Natural killer cell (primary cell): ENCODE data around the gene COG7. TPM values are rescaled to one million over a fixed set of nuclear protein-coding genes. Genes with fewer than 3 reads are reported as not detected.

Experiments used
- ATAC-seq, 3 donors: fragments of 150-1000 bp in 2 of 3; fragments of 200-7000 bp in 1 of 3; cut with Tn5 transposase; 1 replicate in 1 of 3; 2 replicates in 2 of 3; pipeline ENCODE4 v1.10.0; 2021; ENCODE audit warnings: mild to moderate bottlenecking in 2 of 3, moderate library complexity in 2 of 3
- DNase-seq, 2 donors: peaks; one replicate each; pipeline versions ENCODE4 v3.0.0 to v3.0.0-alpha.2; 2013 to 2021; ENCODE audit warnings: mixed read lengths in 1 of 2
- H3K27ac ChIP-seq: one replicate; pipeline ENCODE4 v1.5.1; 2013; ENCODE audit warnings: mild to moderate bottlenecking, low read length
- H3K27me3 ChIP-seq: one replicate; pipeline ENCODE4 v1.6.1; 2013; ENCODE audit warnings: low read length; ENCODE audit not compliant: control insufficient read depth, insufficient read depth
- H3K36me3 ChIP-seq: one replicate; pipeline ENCODE4 v1.6.1; 2013; ENCODE audit warnings: low read length; ENCODE audit not compliant: control insufficient read depth, insufficient read depth
- H3K4me1 ChIP-seq: one replicate; pipeline ENCODE4 v1.6.1; 2013; ENCODE audit warnings: low read length; ENCODE audit not compliant: control insufficient read depth, insufficient read depth
- H3K4me3 ChIP-seq: one replicate; pipeline ENCODE4 v1.5.1; 2013; ENCODE audit warnings: low read length
- H3K9me3 ChIP-seq: one replicate; pipeline ENCODE4 v1.6.1; 2013; ENCODE audit warnings: low read length; ENCODE audit not compliant: control insufficient read depth, insufficient read depth
- H3K27ac Mint-ChIP-seq, 2 donors: one replicate each; pipeline ENCODE4 v1.8.0; 2022; ENCODE audit warnings: mild to moderate bottlenecking in 2 of 2, mixed read lengths in 2 of 2, moderate library complexity in 1 of 2
- H3K27me3 Mint-ChIP-seq, 2 donors: one replicate each; pipeline ENCODE4 v1.8.0; 2022; ENCODE audit warnings: low read depth in 2 of 2, mixed read lengths in 2 of 2
- H3K36me3 Mint-ChIP-seq: one replicate; pipeline ENCODE4 v1.8.0; 2022; ENCODE audit warnings: mixed read lengths
- H3K4me1 Mint-ChIP-seq, 2 donors: one replicate each; pipeline ENCODE4 v1.8.0; 2022; ENCODE audit warnings: mixed read lengths in 2 of 2
- H3K4me3 Mint-ChIP-seq: one replicate; pipeline ENCODE4 v1.8.0; 2022; ENCODE audit warnings: mild to moderate bottlenecking, moderate library complexity, mixed read lengths
- H3K9me3 Mint-ChIP-seq, 2 donors: one replicate each; pipeline ENCODE4 v1.8.0; 2022; ENCODE audit warnings: mixed read lengths in 2 of 2
- WGBS: methylation state at CpG from one replicate; pipeline ENCODE4 v1.1.7; 2013; ENCODE audit warnings: missing lambda C conversion rate; ENCODE audit not compliant: insufficient coverage; 5-methylcytosine and 5-hydroxymethylcytosine counted together
- intact Hi-C: fragments of 100-400 bp; cut with micrococcal nuclease; formaldehyde crosslinking; loops from one replicate; pipeline ENCODE4 v1.14.2; 2022
- total RNA-seq, 4 donors: library from RNA; stranded (reverse); fragments of 120-200 nt in 1 of 4; gene quantifications; one replicate each; pipeline versions ENCODE4 v1.2.3 to v1.2.4, GENCODE V29; 2013 to 2022
- TF ChIP-seq, protein P1 (sequence below): fragments of 200-600 bp; IDR thresholded peaks from one replicate; pipeline ENCODE4 v1.8.0; 2022; ENCODE audit warnings: antibody characterized with exemption

Gene COG7
- total RNA-seq, 3 donors from 2014 or later (not counting 1 experiment from before 2014, with no cell fraction given): 18.4 to 26.6 (median 20.3) TPM

DNA sequence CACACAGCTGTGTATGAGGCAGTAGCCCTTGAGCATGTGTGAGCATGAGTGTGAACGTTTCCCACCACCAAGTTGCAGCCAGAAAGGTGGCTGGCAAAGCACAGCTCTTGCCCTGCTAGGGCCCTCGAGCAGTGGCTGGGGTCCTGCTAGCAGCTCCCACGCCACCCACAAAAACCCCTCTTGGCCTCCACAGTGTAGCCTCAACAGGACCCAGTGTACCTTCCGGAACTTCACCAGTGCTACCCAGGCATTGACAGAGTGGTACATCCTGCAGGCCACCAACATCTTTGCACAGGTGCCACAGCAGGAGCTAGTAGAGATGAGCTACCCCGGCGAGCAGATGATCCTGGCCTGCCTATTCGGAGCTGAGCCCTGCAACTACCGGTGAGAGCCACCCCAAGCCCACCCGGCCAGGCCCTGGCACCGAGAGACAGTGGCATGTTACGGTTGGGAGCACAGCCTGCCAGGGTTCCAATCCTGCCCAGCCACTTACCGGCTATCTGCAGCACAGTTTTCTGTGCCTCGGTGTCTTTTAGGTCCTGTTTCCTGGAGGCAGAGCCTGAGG, 97.8 kb downstream of the COG7 start:
- Histone ChIP-seq H3K27ac (no peak overlapping the region), H3K9me3 (no peaks in the 10 kb centered on the region), H3K27me3 (no peaks in the 10 kb centered on the region), H3K4me3 (no peak overlapping the region), H3K4me1 (no peaks in the 10 kb centered on the region), H3K36me3 (no peaks in the 10 kb centered on the region)
- WGBS: 86% methylated on average over 13 of the region's 13 CpGs
- no peak for DNase-seq
- no peak for ATAC-seq
- TF ChIP-seq, protein P1, sequence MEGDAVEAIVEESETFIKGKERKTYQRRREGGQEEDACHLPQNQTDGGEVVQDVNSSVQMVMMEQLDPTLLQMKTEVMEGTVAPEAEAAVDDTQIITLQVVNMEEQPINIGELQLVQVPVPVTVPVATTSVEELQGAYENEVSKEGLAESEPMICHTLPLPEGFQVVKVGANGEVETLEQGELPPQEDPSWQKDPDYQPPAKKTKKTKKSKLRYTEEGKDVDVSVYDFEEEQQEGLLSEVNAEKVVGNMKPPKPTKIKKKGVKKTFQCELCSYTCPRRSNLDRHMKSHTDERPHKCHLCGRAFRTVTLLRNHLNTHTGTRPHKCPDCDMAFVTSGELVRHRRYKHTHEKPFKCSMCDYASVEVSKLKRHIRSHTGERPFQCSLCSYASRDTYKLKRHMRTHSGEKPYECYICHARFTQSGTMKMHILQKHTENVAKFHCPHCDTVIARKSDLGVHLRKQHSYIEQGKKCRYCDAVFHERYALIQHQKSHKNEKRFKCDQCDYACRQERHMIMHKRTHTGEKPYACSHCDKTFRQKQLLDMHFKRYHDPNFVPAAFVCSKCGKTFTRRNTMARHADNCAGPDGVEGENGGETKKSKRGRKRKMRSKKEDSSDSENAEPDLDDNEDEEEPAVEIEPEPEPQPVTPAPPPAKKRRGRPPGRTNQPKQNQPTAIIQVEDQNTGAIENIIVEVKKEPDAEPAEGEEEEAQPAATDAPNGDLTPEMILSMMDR: no peak
- H3K9me3 Mint-ChIP-seq: no peaks in the 10 kb centered on the region
- no peak overlapping the region for H3K27ac Mint-ChIP-seq
- H3K27me3 Mint-ChIP-seq: no peaks in the 10 kb centered on the region
- no peak overlapping the region for H3K4me3 Mint-ChIP-seq
- intact Hi-C loops: no loop called here
- no peaks in the 10 kb centered on the region for H3K4me1 Mint-ChIP-seq
- no peaks in the 10 kb centered on the region for H3K36me3 Mint-ChIP-seq

DNA sequence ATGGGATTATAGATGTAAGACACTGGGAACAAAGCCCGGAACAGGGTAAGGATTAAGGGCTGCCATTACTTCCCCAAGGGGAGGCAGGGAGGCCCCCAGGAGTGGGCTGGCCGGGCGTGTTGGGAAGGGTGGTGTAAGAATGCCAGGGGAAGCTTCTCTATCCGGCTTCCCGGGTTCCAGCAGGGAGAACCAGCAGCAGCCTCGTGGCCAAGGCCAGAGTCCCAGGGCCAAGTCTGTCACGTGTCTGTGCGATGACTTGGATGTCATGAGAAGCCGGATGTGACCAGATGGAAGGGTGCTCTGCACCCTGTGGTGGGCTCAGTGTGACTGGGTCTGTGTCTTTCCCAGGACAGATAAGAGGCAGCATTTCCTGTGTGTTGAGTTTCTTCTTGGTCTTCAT, 98.7 kb downstream of the COG7 start:
- H3K4me3 ChIP-seq: no peak overlapping the region
- Mint-ChIP-seq H3K9me3 (no peaks in the 10 kb centered on the region), H3K4me1 (no peaks in the 10 kb centered on the region), H3K4me3 (no peak overlapping the region), H3K27me3 (no peaks in the 10 kb centered on the region), H3K27ac (no peak overlapping the region), H3K36me3 (no peaks in the 10 kb centered on the region)
- H3K4me1 ChIP-seq: no peaks in the 10 kb centered on the region
- H3K27ac ChIP-seq: no peak overlapping the region
- no peaks in the 10 kb centered on the region for H3K9me3 ChIP-seq
- ATAC-seq: no peak
- DNase-seq: no peak
- no peaks in the 10 kb centered on the region for H3K27me3 ChIP-seq
- intact Hi-C loops: no loop called here
- 89% methylated on average over 9 of the region's 9 CpGs for WGBS
- no peaks in the 10 kb centered on the region for H3K36me3 ChIP-seq
- TF ChIP-seq, protein P1: no peak

DNA sequence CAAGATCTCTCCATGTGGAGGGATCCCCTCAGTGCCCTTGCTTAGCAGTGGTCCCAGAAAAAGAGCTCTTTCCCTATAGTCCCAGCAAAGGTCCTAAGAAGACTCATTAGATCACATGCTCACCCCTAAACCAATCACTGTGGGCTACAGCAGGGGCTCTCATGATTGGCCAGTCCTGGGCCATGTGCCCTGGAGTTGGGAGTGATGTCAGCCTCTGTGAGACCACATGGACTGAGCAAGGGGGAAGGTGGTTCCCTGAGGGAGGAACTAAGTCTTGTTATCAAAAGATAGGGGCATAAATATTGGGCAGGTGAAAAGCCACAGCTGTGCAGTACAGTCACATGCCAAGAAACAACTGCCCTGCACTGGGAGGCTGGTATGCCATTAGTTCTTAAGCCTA, 99.5 kb downstream of the COG7 start:
- DNase-seq (no peak), ATAC-seq (no peak)
- Mint-ChIP-seq H3K36me3 (no peaks in the 10 kb centered on the region), H3K27me3 (peaks cover 0 to 3% of the 10 kb centered on the region in 2 donors), H3K4me3 (no peak overlapping the region), H3K9me3 (no peaks in the 10 kb centered on the region), H3K27ac (no peak overlapping the region), H3K4me1 (no peaks in the 10 kb centered on the region)
- H3K4me3 ChIP-seq: no peak overlapping the region
- H3K9me3 ChIP-seq: no peaks in the 10 kb centered on the region
- TF ChIP-seq, protein P1: no peak
- no peak overlapping the region for H3K27ac ChIP-seq
- intact Hi-C loops: no loop called here
- H3K36me3 ChIP-seq: no peaks in the 10 kb centered on the region
- no peaks in the 10 kb centered on the region for H3K4me1 ChIP-seq
- no peaks in the 10 kb centered on the region for H3K27me3 ChIP-seq

DNA sequence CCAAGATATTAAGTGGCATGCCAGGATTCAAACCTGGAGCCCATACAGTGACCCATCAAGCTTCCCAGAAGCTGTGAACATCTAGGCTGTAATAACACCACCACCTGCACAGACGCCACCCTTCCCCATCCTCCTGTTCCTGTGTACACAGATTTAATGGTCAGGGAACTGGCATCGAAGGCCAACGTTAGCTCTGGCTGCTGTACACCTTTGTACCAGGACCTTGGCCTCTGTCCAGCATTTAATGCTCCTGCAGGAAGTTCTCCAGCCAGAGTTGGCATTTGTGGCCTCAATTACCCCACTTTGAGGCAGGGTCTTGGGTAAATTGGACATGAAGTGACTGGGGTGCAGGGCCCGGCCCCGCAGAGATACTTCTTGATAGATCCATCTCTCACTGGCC, 101.6 kb downstream of the COG7 start:
- Mint-ChIP-seq H3K36me3 (no peaks in the 10 kb centered on the region), H3K27ac (no peak overlapping the region), H3K9me3 (no peaks in the 10 kb centered on the region), H3K4me3 (no peak overlapping the region), H3K4me1 (no peaks in the 10 kb centered on the region), H3K27me3 (peaks cover 0 to 6% of the 10 kb centered on the region in 2 donors)
- Histone ChIP-seq H3K27ac (no peak overlapping the region), H3K4me1 (no peaks in the 10 kb centered on the region), H3K4me3 (no peak overlapping the region), H3K9me3 (no peaks in the 10 kb centered on the region), H3K36me3 (no peaks in the 10 kb centered on the region), H3K27me3 (no peaks in the 10 kb centered on the region)
- ATAC-seq (no peak), DNase-seq (no peak)
- 83% methylated on average over 5 of the region's 5 CpGs for WGBS
- TF ChIP-seq, protein P1: no peak
- intact Hi-C loops: no loop called here
